Subcutaneous abdominal adipose tissue (tissue), 5 donors: Measurements from ENCODE around the gene EIF5A.

Experiments used
- H3K27ac ChIP-seq: one replicate; pipeline ENCODE4 v1.7.0; 2013; ENCODE audit warnings: low read depth, mild to moderate bottlenecking, inconsistent platforms, low read length, moderate library complexity
- H3K27me3 ChIP-seq, 5 donors: one replicate each; pipeline ENCODE4 v1.7.0; 2013; ENCODE audit warnings: low read length in 5 of 5, inconsistent platforms in 1 of 5; ENCODE audit not compliant: control insufficient read depth in 5 of 5, insufficient read depth in 4 of 5
- H3K36me3 ChIP-seq, 5 donors: one replicate each; pipeline ENCODE4 v1.7.0; 2013; ENCODE audit warnings: low read length in 5 of 5; ENCODE audit not compliant: control insufficient read depth in 5 of 5, insufficient read depth in 5 of 5
- H3K4me1 ChIP-seq, 5 donors: one replicate each; pipeline ENCODE4 v1.7.0; 2013; ENCODE audit warnings: low read length in 5 of 5, mild to moderate bottlenecking in 3 of 5, moderate library complexity in 1 of 5; ENCODE audit not compliant: control insufficient read depth in 5 of 5, insufficient read depth in 5 of 5
- H3K4me3 ChIP-seq, 5 donors: one replicate each; pipeline ENCODE4 v1.7.0; 2013; ENCODE audit warnings: low read length in 5 of 5, low read depth in 1 of 5
- H3K9ac ChIP-seq, 5 donors: one replicate each; pipeline ENCODE4 v1.7.0; 2013; ENCODE audit warnings: low read length in 5 of 5, mild to moderate bottlenecking in 4 of 5, moderate library complexity in 3 of 5
- H3K9me3 ChIP-seq, 5 donors: one replicate each; pipeline ENCODE4 v1.7.0; 2013; ENCODE audit warnings: low read length in 5 of 5; ENCODE audit not compliant: control insufficient read depth in 5 of 5
- donor health status: healthy.
- donor health status: healthy.
- donor health status: healthy.
- donor health status: healthy.
- donor health status: healthy.

Gene EIF5A

DNA sequence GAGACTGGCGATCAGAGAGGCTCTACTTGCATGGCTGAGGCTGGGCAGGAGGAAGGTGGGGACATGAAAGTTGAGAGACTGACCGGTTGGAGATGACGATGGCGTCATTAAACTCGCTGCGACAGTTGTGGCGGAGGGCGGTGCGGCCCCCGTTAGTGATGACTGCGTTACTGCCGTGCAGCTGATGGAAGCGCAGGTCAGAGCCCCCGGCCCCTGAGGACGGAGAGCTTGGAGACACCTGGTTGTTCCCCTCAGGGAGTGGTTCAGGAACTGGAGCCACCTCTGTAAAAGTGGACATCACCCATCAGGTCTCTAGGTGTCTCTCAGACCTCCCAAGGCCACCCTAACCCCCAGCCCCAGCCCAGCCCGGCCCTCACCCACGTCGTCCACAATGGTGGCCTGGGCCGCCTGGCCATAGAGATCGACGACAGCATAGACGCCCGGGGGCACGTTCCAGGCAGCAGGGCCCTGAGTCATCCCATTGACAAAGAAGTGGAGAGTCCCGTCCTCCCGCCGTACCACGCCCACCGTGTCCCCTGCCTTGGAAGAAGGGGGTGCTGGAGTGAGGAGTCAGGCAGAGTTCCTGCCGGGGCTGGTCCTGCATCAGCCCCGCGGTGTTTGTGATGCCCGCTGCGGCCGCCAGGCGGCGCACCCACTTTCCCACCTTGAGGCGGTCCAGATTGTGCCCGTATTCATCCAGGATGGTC lies 16.5 kb downstream of the EIF5A start:
- no peaks in the 10 kb centered on the region for H3K9me3 ChIP-seq
- H3K27me3 ChIP-seq, result no peaks in the 10 kb centered on the region
- no peak overlapping the region for H3K27ac ChIP-seq
- H3K36me3 ChIP-seq, result peaks cover 0 to 74% (median 68%) of the 10 kb centered on the region in 5 donors
- H3K4me3 ChIP-seq, result no peak overlapping the region
- H3K9ac ChIP-seq, result no peak overlapping the region
- peaks cover 2 to 14% (median 10%) of the 10 kb centered on the region in 5 donors for H3K4me1 ChIP-seq

DNA sequence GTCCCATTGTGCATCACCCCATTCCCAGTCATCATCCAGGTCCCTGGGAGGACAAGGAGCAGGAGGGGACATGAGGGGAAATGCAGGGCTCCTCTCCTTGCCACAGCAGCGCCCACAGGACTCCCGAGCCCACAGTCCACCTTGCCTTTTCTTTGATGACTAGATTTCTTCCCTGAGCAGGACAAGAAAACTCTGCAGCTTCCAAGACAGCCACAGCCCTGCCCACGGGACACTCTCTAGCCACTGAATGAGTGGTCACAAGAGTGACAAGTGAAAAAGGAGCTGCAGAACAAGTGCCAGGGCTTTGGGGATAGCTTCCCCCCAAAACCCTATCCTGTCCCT lies 17.0 kb downstream of the EIF5A start:
- Histone ChIP-seq H3K4me1 (peaks cover 2 to 15% (median 11%) of the 10 kb centered on the region in 5 donors), H3K27me3 (no peaks in the 10 kb centered on the region), H3K9ac (no peak overlapping the region), H3K9me3 (no peaks in the 10 kb centered on the region), H3K4me3 (no peak overlapping the region), H3K36me3 (peaks cover 0 to 72% (median 66%) of the 10 kb centered on the region in 5 donors), H3K27ac (no peak overlapping the region)

DNA sequence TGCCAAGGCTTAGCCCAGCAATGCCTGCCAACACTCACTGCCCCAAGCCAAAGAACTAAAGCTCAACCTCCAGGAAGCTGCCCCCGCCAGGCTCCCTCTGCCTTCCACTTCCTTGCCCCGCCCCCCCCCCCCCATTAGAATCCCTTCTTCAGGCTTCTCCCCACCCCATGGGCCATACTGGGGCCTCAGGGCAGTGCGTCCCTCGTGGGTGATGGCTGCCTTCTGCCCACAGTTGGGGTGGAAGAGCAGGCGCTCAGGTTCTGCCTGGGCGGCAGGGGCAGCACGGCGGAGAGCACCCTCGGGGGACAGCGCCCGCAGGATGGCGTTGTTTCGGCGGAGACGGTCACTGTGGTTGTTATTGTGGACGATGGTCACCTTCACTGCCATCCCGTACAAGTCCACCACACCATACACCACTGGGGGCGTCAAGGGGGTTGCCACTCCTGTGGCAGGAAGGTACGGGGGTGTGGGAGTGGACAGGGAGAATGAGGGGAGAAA lies 17.7 kb downstream of the EIF5A start:
- H3K9me3 ChIP-seq, result no peaks in the 10 kb centered on the region
- no peak overlapping the region for H3K4me3 ChIP-seq
- H3K27me3 ChIP-seq, result no peaks in the 10 kb centered on the region
- H3K4me1 ChIP-seq, result peaks cover 3 to 21% (median 14%) of the 10 kb centered on the region in 5 donors
- H3K36me3 ChIP-seq, result peaks cover 0 to 71% (median 64%) of the 10 kb centered on the region in 5 donors
- H3K9ac ChIP-seq, result no peak overlapping the region
- no peak overlapping the region for H3K27ac ChIP-seq

DNA sequence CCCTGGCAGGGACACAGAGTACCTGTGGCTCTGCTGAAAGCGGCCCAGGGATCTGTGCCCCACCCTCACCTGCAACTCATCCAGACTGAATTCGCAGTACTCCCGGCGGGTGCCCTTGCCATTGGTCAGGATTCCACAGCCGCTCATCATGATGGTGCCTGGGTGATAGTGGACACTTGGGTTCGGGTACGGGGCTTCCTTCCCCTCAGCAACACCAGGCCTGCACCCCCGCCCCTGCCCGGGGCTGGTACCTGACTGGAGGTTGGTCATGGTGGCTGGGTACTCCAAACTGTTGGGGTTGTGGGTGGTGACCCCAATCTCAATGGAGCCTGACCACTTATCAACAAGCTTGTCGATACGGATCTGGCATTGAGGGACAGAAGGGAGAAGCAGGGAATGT lies 18.8 kb downstream of the EIF5A start:
- H3K4me3 ChIP-seq, result no peak overlapping the region
- no peak overlapping the region for H3K27ac ChIP-seq
- no peaks in the 10 kb centered on the region for H3K27me3 ChIP-seq
- peaks cover 0 to 60% (median 53%) of the 10 kb centered on the region in 5 donors for H3K36me3 ChIP-seq
- H3K4me1 ChIP-seq, result peaks cover 3 to 29% (median 20%) of the 10 kb centered on the region in 5 donors
- no peak overlapping the region for H3K9ac ChIP-seq
- no peaks in the 10 kb centered on the region for H3K9me3 ChIP-seq

DNA sequence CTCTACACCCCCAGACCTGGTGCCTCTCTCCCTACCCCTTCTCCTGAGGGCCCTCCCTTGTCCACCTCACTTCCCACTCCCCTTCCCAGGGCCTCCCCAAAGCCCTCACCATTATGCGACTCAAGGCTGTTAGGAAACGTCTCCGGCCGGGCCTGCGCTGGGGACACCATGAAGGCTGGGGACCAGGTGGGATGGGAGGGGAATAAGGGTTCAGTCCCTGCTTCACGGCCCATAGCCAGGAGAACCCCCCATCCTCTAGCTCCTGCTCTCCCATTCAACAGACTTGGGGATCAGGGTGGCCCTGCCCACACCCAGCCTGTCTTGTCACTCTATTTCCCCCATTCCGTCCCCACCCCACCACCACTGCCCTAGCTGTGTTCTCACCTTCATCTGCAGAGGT lies 19.6 kb downstream of the EIF5A start:
- Histone ChIP-seq H3K27ac (no peak overlapping the region), H3K4me3 (no peak overlapping the region)

DNA sequence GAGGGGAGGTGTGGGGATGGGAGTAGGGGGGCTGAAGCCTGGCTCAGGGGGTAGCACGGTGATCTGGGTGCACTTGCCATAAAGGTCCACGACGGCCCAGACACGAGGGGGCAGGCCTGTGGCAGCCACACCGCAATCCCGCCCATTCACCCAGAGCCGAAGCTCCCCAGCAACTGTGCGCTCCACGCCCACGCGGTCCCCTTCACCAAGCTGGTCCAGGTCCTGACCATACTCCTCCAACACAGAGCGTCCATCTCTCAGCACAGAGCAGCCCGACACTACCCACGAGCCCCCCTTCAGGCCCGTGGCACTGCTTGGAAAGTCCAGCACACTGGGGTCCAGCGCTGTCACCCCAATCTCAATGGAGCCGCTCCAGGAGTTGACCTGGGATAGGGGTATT lies 20.1 kb downstream of the EIF5A start:
- H3K9ac ChIP-seq, result no peak overlapping the region
- no peak overlapping the region for H3K4me3 ChIP-seq
- peaks cover 3 to 29% (median 20%) of the 10 kb centered on the region in 5 donors for H3K4me1 ChIP-seq
- no peaks in the 10 kb centered on the region for H3K9me3 ChIP-seq
- H3K27ac ChIP-seq, result no peak overlapping the region
- peaks cover 0 to 46% (median 40%) of the 10 kb centered on the region in 5 donors for H3K36me3 ChIP-seq
- peaks cover 0 to 6% (median 5%) of the 10 kb centered on the region in 5 donors for H3K27me3 ChIP-seq

More for the DNA sequence above, 19.6 kb downstream of the EIF5A start:
- Histone ChIP-seq H3K27me3 (peaks cover 0 to 4% (median 2%) of the 10 kb centered on the region in 5 donors), H3K9ac (no peak overlapping the region), H3K36me3 (peaks cover 0 to 51% (median 44%) of the 10 kb centered on the region in 5 donors), H3K9me3 (no peaks in the 10 kb centered on the region), H3K4me1 (peaks cover 3 to 29% (median 20%) of the 10 kb centered on the region in 5 donors)

DNA sequence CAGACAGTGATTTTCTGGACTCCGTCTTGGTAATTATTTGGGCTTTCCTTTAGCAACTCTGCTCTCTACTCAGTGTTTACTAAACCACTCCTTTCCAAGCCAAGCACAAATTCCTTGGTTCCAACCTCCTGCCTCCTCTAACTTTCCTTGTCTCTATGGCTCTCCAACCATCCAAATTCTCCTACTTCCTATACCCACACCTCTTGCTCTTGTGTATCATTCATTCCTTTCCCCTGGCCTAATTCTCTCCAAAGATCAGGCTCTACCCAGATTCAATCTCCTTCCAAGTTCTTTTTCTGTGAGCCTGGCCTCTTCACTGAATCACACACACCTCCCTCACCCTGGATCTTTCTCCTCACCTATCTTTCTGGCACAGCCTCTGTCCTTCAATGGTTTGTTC lies 20.6 kb downstream of the EIF5A start:
- H3K27ac ChIP-seq, result no peak overlapping the region
- no peak overlapping the region for H3K4me3 ChIP-seq
- H3K9ac ChIP-seq, result peak overlapping the region in 1 of 5 donors; percentile 87

DNA sequence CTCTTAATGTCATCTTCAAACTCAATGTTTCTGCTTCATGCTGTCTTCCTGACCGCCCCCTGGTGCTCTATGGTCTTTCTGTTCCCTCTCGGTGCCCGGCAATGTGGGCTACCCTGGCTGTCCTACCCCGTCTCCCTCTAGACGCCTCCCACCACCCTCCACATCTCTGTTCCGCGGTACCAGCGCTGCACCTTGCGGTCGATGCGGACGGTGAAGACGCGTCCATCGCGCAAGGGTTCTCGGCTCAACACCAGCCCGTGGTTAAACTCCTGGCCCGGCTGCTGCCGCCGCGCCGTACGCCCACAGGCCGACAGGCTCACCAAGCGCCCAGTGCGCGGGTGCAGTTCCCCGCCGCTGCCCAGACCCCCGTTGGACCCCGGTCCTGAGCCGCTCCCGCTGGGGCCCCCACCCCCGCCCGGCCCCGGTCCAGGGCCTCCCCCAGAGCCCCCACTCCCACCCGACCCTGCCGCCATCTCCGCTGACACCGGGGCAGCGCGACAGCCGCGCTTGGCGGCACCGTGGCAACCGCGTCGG lies 21.5 kb downstream of the EIF5A start, which contains the start of gene NEURL4:
Gene NEURL4, minus strand, starts transcription at position 496 of the 534 bp plus-strand sequence. Its CDS starts 23 bp downstream, at position 473.
- H3K4me1 ChIP-seq, result peaks cover 3 to 29% (median 20%) of the 10 kb centered on the region in 5 donors
- H3K27me3 ChIP-seq, result peaks cover 0 to 12% (median 9%) of the 10 kb centered on the region in 5 donors
- peak within 1 kb of the TSS; percentile 57 to 87 (median 85) for H3K9ac ChIP-seq
- H3K36me3 ChIP-seq, result peaks cover 0 to 32% (median 26%) of the 10 kb centered on the region in 5 donors
- no peaks in the 10 kb centered on the region for H3K9me3 ChIP-seq
- peak within 1 kb of the TSS; percentile 76 to 94 (median 93) for H3K4me3 ChIP-seq
- H3K27ac ChIP-seq, result peak within 1 kb of the TSS; percentile 85

More for the DNA sequence above, 20.6 kb downstream of the EIF5A start:
- Histone ChIP-seq H3K4me1 (peaks cover 3 to 29% (median 20%) of the 10 kb centered on the region in 5 donors), H3K36me3 (peaks cover 0 to 41% (median 35%) of the 10 kb centered on the region in 5 donors), H3K9me3 (no peaks in the 10 kb centered on the region), H3K27me3 (peaks cover 0 to 6% (median 5%) of the 10 kb centered on the region in 5 donors)

DNA sequence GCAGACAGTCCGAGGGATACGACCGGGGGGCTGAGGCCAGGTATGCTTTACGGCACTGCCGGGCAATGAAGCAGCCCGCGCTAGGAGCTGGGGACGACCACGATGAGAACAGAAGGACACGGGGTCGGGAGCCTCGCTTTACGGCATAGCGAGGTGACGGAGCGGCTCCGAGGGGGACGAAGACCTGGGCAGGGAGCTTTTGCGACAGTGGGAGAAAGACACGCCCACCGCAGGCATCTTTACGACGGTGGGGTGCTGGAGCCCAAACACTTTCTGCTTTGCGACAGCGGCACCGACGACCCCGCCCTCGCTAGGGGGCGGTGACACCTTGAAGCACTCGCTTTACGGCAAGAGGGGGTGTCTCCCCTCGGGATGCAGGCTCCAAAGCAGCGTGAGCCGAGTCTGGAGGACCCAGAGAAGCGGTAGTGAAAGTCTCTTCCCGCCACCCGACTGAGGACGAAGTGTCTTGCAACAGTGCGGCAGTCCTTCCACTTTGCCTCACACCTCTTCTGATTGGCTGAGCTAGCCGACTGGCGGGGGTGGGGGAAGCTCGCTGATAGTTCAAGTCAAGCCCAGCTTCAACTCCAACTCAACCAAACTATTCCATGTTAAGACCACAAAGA lies 22.1 kb downstream of the EIF5A start:
- peak overlapping the region; percentile 85 for H3K27ac ChIP-seq
- H3K36me3 ChIP-seq, result peaks cover 0 to 27% (median 21%) of the 10 kb centered on the region in 5 donors
- H3K9me3 ChIP-seq, result no peaks in the 10 kb centered on the region
- H3K4me3 ChIP-seq, result peak overlapping the region; percentile 76 to 94 (median 93)
- peaks cover 3 to 29% (median 20%) of the 10 kb centered on the region in 5 donors for H3K4me1 ChIP-seq
- peaks cover 0 to 15% (median 9%) of the 10 kb centered on the region in 5 donors for H3K27me3 ChIP-seq
- peak overlapping the region; percentile 57 to 84 (median 71) for H3K9ac ChIP-seq
